Measurements from ENCODE around the gene BRI3. TPM values are rescaled to one million over a fixed set of nuclear protein-coding genes. Genes with fewer than 3 reads are reported as not detected.

Gene BRI3
- total and polyA plus RNA-seq, 10 of the 15 experiments (the other 5 are each of a cell fraction or from before 2014, with no cell fraction given) = 4.5 to 56.3 (median 21.5) TPM

GRCh38 chr7:98294326-98294725 is 12.8 kb downstream of the BRI3 start:
- FAIRE-seq = no peak
- no TSS peak for BruUV-seq (replicated peaks)
- CTCF ChIA-PET = interaction anchor here (0.6 to 2.6 kb wide), 3 partner anchors 107 to 643 kb away, joined by 3 to 28 read pairs (median 3); partner anchors contain the start of gene BAIAP2L1
- RAD21 ChIA-PET (ENCODE audit: unreplicated experiment) = interaction anchor here (1.2 kb wide), 1 partner anchor 107 kb away, joined by 12 read pairs; the partner anchor contains the start of gene BAIAP2L1
- peaks cover 5 to 13% of the 10 kb centered on the region in 2 experiments for H3K36me3 ChIP-seq (ENCODE audit: control insufficient read depth in 2 of 2, insufficient read depth in 2 of 2, low read length in 1 of 2)
- H3K27ac ChIP-seq (ENCODE audit: control insufficient read depth, insufficient read depth) = no peak overlapping the region
- SMC1A ChIA-PET (ENCODE audit: uncharacterized antibody, unreplicated experiment) = interaction anchor here (0.7 to 2.1 kb wide), 3 partner anchors 8 to 109 kb away, joined by 3 to 17 read pairs (median 3); partner anchors contain the start of gene BAIAP2L1
- no peak overlapping the region for H3K9ac ChIP-seq (ENCODE audit: control insufficient read depth, insufficient read depth, low read length)
- H3K79me2 ChIP-seq (ENCODE audit: control insufficient read depth, insufficient read depth, low read length) = no peaks in the 10 kb centered on the region; the same call in 1 of the 2 replicates
- no peaks in the 10 kb centered on the region for H3K9me3 ChIP-seq (replicated peaks; ENCODE audit: control insufficient read depth, insufficient read depth, low read length)
- H3K4me1 ChIP-seq (ENCODE audit: control insufficient read depth, insufficient read depth, low read length) = no peaks in the 10 kb centered on the region
- H3K27me3 ChIP-seq (replicated peaks in 1 of 2; ENCODE audit: control insufficient read depth in 2 of 2, insufficient read depth in 2 of 2, low read length in 1 of 2) = no peaks in the 10 kb centered on the region
- TF ChIP-seq YBX1 (IDR thresholded peaks at IDR 0.05) (no peak), ZBED1 (IDR thresholded peaks at IDR 0.05; ENCODE audit: borderline replicate concordance) (no peak), PML (IDR thresholded peaks at IDR 0.05; ENCODE audit: low read length) (no peak), GATAD2B (conservative IDR thresholded peaks at IDR 0.05; ENCODE audit: low read depth) (no peak), EP300 (IDR thresholded peaks at IDR 0.05; ENCODE audit: borderline replicate concordance in 1 of 2, control insufficient read depth in 1 of 2, low read depth in 2 of 2, low read length in 2 of 2) (no peak), RAD21 (IDR thresholded peaks at IDR 0.05; ENCODE audit: insufficient read depth, low read depth, low read length) (no peak), TAF1 (IDR thresholded peaks at IDR 0.05; ENCODE audit: borderline replicate concordance, low read depth, low read length) (no peak), ZZZ3 (IDR thresholded peaks at IDR 0.05; ENCODE audit: control insufficient read depth, insufficient read length, low read depth) (no peak), E2F8 (IDR thresholded peaks at IDR 0.05; ENCODE audit: low read depth, partially characterized antibody) (no peak), SMAD5 (IDR thresholded peaks at IDR 0.05; ENCODE audit: low read depth) (no peak)
- TF ChIP-seq, protein P1, sequence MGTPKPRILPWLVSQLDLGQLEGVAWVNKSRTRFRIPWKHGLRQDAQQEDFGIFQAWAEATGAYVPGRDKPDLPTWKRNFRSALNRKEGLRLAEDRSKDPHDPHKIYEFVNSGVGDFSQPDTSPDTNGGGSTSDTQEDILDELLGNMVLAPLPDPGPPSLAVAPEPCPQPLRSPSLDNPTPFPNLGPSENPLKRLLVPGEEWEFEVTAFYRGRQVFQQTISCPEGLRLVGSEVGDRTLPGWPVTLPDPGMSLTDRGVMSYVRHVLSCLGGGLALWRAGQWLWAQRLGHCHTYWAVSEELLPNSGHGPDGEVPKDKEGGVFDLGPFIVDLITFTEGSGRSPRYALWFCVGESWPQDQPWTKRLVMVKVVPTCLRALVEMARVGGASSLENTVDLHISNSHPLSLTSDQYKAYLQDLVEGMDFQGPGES (IDR thresholded peaks at IDR 0.05) = no peak
- DNase-seq (ENCODE audit: low read depth, low spot score) = no peak
- 77% methylated on average over 15 of the region's 15 CpGs for WGBS (ENCODE audit: insufficient coverage, insufficient replicate concordance, low lambda C conversion rate, missing lambda C conversion rate)
- H4K20me1 ChIP-seq (ENCODE audit: control insufficient read depth, insufficient read depth) = no peaks in the 10 kb centered on the region
- in situ Hi-C loops (cut with MboI) (no loop called here), intact Hi-C loops (cut with micrococcal nuclease; ENCODE audit: unreplicated experiment) (no loop called here)
- no peak overlapping the region for H3K4me2 ChIP-seq (ENCODE audit: control insufficient read depth, insufficient read depth)
- H2AFZ ChIP-seq (ENCODE audit: control insufficient read depth, low read depth, low read length) = no peak overlapping the region
- no peak overlapping the region for H3K4me3 ChIP-seq
- no peak for ATAC-seq
- POLR2A ChIA-PET = no interaction called here

Data from GM12878 (cell line).